Fibroblast of pulmonary artery (primary cell): ENCODE results near the gene PDE6A.

Experiments used
- DNase-seq: peaks from one replicate; pipeline ENCODE4 v3.0.0-alpha.2; 2010; ENCODE audit warnings: low read depth
- H3K4me3 ChIP-seq: replicated peaks from 2 replicates; pipeline ENCODE4 v1.5.1; 2011; ENCODE audit warnings: low read depth, mild to moderate bottlenecking, control low read depth, low read length, moderate library complexity
- CTCF ChIP-seq: IDR thresholded peaks from 2 replicates; pipeline ENCODE4 v1.5.1; 2011; ENCODE audit warnings: mild to moderate bottlenecking, control low read depth, low read length, inconsistent platforms; ENCODE audit errors: missing control alignments

Gene PDE6A

GRCh38 chr5:149854866-149855265, 89.7 kb downstream of the PDE6A start:
- TF ChIP-seq CTCF = no peak
- H3K4me3 ChIP-seq = no peak overlapping the region

GRCh38 chr5:149853701-149854100, 90.9 kb downstream of the PDE6A start:
- DNase-seq = no peak
- TF ChIP-seq CTCF = no peak
- no peak overlapping the region for H3K4me3 ChIP-seq

More at GRCh38 chr5:149854866-149855265, 89.7 kb downstream of the PDE6A start:
- DNase-seq = no peak

GRCh38 chr5:149853331-149853648, 91.3 kb downstream of the PDE6A start:
- no peak for TF ChIP-seq CTCF
- H3K4me3 ChIP-seq = no peak overlapping the region
- no peak for DNase-seq

GRCh38 chr5:149852641-149853330, 91.8 kb downstream of the PDE6A start:
- H3K4me3 ChIP-seq = no peak overlapping the region
- peak; percentile 87 for DNase-seq
- TF ChIP-seq CTCF = peak; percentile 96

- TF ChIP-seq CTCF = no peak
- DNase-seq = no peak
- no peak overlapping the region for H3K4me3 ChIP-seq
Measured at GRCh38 chr5:149851211-149851610, 93.4 kb downstream of the PDE6A start.

- no peak for DNase-seq
- TF ChIP-seq CTCF = no peak
- H3K4me3 ChIP-seq = no peak overlapping the region
Measured at GRCh38 chr5:149849966-149850910, 94.4 kb downstream of the PDE6A start.
